HG02642 (cell line): Measurements from ENCODE around the gene CYP2A6.
"Not testable (repeated sequence)": the region's sequence is repeated elsewhere in the genome, so short reads cannot be mapped to it uniquely, and the experiment has no call there.

Source experiments
- ATAC-seq: cut with Tn5 transposase; IDR thresholded peaks from one replicate; pipeline ENCODE4 v1.9.1; 2021; ENCODE audit warnings: mild to moderate bottlenecking; ENCODE audit not compliant: unreplicated experiment, poor library complexity

Gene CYP2A6

DNA sequence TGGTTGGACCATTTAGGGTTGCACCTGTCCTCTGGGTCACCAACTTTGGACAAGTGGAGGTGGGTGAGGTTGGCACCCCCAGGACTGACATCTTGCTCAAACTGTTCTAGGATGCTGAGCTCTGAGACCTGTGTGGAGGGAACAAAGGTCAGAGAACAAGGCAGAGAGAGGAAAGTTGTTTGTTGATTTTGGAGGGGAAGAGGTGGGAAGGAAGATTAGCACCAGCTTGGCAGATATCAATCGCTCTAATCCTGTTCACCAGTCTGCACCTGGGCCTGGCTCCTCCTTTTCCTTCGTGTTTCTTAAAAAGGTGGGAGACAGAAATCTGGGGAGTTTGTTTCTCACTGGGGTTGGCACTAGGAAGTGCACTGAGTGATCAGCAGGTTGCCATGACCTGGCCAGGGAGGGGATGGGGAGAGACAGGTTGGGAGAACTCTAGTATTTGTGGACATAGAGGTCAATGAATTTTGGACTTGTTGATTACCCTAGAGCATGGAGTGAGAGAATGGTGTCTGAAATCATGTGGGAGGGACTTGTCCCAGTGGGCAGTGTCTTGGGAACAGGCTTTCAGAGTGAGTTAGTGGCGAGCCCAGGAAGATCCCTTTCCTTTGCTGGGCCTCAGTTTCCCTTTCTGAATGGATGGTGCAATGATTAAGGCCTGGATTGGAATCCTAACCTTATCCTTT lies 2.4 kb upstream of the CYP2A6 start:
- not testable (repeated sequence) for ATAC-seq

DNA sequence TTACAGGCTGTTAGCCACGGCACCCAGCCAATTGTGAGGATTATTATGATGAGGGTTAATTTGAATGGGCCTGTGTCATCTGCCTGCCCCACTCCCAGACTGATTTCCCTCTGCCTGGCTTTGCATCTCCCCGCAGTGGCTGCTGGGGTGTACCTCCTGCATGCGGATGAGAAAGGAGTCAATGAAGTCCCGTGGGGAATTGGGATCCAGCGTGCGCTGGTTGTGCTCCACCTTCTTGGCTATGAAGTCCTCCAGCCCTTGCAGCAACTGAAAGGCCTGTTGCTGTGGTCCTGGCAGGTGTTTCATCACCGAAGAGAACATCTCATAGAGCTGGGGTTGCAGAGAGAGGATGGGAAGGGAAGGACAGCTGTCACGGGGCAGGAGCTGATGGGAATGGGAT lies 3.5 kb downstream of the CYP2A6 start:
- not testable (repeated sequence) for ATAC-seq

DNA sequence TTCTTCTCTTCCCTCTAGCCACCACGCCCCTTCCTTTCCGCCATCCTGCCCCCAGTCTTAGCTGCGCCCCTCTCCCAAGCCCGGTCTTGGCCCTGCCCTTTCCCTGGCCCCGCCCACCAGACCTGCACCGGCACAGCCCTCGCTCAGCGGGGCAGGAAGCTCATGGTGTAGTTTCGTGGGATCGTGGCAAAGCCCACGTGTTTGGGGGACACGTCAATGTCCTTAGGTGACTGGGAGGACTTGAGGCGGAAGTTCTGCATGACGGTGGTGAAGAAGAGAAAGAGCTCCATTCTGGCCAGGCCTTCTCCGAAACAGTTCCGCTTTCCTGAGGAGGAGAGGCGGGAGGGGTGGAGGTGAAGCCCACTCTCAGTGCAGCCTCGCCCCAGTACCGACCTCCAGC lies 6.6 kb downstream of the CYP2A6 start:
- ATAC-seq = not testable (repeated sequence)

DNA sequence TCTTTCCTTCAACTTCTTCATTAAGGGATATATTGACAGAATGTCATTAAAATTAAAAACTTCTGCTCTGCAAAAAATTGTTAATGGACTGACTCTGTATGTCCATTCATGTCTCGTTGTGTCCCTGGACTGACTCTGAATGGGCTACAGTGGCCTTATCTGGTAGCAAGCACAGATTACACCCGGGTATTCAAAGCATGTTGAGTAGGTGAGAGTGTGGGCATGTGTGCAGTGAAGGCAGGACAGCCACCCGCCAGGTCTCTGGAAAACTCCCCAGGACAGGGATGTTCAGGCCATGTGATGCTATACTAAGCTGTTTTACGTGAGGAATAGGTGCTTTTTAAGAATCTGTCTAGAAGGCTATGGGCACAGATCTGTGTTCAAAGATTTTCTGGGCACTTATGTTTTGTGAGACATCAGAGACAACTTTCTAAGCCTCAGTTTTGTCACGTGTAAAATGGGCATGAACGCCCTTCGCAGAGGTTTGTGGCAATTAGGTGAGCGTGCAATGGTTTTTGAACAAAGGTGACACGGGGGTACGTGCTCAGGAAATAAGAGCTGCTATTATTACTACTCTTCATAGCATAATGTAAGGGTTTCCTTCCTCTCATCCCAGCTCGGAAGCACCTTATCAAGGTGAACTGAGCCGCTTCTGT lies 7.1 kb downstream of the CYP2A6 start:
- ATAC-seq = not testable (repeated sequence)

DNA sequence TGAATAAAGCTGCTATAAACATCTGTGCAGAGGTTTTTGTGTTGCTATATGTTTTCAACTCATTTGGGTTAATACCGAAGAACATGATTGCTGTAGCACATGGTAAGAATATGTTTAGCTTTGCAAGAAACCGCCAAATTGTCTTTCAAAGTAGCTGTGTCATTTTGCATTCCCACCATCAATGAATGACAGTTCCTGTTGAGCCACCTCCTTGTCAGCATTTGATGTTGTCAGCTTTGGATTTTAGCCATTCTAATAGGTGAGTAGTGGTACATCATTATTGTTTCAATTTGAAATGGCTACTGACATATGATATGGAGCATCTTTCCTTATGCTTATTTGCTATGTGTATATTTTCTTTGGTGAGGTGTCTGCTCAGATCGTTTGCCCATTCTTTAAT lies 8.2 kb downstream of the CYP2A6 start:
- ATAC-seq = not testable (repeated sequence)

DNA sequence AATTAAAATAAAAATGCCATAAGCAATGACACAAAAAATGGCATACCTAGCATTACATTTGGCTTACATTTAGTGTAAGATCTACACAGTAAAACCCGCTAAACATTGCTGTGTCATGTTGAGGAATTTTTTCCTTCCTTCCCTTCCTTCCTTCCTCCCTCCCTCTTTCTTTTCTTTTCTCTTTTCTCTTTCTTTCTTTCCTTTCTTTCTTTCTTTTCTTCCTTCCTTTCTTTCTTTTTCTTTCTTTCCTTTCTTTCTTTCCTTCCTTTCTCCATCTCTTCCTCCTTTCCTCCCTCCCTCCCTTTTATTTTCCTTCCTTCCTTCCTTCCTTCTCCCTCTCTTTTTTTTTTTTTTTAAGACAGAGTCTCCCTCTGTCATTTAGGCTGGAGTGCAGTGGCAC lies 11.8 kb downstream of the CYP2A6 start:
- not testable (repeated sequence) for ATAC-seq

DNA sequence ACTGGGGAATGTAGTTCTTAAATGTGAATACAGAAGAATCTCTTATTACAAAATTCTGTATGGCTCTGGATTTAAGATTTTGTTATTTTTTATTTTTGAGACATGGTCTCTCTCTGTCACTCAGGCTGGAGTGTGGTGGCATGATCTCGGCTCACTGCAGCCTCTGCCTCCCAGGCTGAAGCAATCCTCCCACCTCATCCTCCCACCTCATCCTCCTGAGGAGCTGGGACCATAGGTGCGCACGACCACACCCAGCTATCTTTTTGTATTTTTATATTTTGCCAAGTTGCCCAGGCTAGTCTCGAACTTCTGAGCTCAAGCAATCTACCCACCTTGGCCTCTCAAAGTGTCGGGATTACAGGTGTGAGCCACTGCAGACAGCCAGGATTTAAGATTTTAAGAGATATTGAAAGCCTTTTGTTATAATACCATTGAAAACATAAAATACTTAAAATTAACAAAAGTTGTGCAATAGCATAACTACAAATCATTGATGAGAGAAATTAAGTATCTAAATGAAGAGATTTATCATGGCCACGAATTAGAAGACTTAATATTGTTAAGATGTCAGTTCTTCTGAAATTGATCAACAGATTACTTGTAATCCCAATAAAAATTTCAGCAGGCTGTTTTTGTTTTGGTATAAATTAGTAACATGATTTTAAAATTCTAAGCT lies 13.4 kb downstream of the CYP2A6 start:
- ATAC-seq = no peak

DNA sequence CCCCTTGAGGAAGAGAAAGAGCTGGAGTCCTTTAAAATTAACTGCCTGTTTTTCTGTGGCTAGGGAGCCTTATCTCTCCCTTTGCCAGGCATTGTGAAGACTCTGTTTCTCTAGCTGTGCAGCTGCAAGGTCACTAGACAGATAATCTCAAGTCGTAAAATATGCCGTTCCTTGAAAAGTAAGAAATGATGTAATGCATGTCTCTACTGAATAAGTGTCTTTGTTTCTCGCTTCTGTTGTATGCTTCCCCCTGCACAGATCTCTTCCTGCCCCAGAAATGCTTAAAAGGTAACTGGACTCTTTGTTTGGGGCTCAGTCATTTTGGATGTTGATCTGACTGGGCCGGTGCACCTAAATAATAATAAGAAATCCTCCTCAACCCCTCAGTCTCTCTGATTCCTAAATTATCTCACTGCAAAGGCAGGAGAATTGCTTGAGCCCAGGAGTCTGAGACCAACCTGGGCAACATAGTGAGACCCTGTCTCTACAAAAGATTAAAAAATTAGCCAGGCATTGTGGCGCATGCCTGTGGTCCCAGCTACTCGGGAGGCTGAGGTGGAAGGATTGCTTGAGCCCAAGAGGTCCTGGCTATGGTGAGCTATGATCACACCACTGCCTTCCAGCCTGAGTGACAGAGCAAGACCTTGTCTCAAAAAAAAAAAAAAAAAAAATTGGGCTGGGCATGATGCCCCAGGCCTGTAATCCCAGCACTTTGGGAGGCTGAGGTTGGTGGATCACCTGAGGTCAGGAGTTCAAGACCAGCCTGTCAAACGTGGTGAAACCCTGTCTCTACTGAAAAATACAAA lies 16.3 kb downstream of the CYP2A6 start:
- not testable (repeated sequence) for ATAC-seq

DNA sequence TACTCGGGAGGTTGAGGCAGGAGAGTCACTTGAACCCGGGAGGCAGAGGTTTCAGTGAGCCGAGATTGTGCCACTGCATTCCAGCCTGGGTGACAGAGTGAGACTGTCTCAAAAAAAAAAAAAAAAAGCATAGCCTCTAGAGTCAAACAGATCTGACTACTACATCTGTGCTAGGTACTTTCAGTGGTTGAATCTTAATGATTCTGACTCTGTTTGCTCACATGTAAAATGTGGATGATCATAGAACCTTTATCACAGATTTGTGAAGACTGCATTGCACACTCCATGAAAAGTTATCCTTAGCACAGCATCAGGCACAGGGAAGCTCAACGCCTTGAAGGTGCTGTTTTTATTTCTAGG lies 17.8 kb downstream of the CYP2A6 start:
- ATAC-seq = not testable (repeated sequence)

DNA sequence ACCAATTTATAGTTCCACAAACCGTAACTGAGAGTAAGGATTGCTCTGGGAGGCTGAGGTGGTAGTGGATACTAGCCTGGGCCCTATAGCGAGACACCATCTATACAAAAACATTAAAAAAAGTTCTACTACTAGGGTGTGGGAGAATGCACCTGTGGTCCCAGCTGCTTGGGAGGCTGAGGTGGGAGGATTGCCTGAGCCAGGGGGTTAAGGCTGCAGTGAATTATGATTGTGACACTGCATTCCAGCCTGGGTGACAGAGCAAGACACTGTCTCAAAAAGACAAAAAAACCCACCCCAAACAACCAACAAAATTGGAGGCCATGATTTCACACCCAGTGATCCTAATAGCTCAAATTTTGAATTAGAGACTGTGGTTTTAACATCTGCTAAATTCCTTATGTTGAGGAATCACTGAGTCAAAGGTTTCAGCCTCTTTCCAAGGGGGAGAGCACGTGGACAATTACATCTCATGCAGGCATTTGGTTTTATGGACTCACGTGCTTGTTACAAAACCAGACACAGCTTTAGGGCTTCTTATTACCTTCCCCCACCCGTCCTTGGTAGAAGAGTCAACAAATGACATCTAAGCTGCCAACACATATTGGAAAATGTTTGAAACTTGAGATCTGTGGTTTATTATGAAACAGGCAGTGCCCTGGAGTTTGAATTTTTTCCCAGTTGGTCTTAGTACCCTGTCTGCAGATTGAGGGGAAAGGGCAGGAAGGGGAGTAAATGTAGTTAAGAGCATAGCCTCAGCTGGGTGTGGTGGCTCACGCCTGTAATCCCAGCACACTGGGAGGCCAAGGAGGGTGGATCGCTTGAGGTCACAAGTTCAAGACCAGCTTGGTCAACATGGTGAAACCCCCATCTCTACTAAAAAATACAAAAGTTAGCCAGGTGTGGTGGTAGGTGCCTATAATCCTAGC lies 18.5 kb downstream of the CYP2A6 start:
- ATAC-seq = no peak

DNA sequence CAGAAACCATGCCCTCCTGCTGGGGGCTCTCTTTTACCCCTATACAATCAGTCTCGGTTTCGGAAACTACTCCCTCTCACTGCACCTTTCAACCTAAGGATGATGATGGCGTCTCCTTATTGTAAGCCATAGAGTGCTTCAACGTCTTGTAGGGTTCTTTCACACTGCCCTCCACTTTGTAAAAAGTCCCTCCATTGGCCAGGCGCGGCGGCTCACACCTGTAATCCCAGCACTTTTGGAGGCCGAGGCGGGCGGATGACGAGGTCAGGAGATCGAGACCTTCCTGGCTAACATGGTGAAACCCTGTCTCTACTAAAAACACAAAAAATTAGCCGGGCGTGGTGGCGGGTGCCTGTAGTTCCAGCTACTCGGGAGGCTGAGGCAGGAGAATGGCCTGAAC lies 19.5 kb downstream of the CYP2A6 start:
- not testable (repeated sequence) for ATAC-seq

DNA sequence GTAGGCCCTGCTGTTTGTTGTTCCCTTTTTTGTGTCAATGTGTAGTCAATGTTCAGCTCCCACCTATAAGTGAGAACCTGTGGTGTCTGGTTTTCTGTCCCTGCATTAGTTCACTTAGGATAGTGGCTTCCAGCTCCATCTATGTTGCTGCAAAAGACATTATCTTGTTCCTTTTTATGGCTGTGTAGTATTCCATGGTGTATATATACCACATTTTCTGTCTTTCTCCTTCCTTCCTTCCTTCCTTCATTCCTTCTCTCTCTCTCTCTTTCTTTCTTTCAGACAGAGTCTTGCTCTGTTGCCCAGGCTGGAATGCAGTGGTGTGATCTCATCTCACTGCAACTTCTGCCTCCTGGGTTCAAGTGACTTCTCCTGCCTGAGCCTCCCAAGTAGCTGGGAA lies 21.0 kb downstream of the CYP2A6 start:
- ATAC-seq = no peak

DNA sequence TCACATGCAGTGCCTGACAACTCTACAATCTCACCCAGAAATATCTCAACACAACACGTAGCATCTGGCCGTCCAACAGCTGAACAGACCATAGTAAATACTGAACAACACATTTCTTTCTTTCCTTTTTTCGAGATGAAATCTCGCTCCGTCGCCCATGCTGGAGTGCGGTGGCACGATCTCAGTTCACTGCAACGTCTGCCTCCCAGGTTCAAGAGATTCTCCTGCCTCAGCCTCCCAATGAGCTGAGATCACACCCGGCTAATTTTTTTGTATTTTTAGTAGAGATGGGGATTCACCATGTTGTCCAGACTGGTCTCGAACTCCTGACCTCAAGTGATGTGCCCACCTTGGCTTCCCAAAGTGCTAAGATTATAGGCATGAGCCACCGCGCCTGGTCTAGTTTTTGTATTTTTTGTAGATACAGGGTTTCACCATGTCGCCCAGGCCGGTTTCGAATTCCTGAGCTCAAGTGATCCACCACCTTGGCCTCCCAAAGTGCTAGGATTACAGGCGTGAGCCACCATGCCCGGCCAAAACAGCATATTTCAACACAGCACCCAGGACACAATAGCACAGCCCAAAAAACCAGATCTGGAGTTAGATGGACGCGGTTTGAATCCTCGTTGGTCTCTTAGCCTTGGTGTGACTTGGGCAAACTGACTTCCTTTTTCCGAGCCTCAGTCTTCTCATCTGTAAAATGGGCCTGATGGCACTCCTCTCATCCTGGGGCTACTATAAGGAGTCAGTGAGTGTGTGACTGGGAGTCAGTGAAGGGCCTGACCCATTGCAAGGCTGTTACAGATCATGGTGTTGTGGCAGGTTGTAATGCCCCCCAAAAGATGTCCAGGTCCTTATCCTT lies 22.6 kb downstream of the CYP2A6 start:
- no peak for ATAC-seq

DNA sequence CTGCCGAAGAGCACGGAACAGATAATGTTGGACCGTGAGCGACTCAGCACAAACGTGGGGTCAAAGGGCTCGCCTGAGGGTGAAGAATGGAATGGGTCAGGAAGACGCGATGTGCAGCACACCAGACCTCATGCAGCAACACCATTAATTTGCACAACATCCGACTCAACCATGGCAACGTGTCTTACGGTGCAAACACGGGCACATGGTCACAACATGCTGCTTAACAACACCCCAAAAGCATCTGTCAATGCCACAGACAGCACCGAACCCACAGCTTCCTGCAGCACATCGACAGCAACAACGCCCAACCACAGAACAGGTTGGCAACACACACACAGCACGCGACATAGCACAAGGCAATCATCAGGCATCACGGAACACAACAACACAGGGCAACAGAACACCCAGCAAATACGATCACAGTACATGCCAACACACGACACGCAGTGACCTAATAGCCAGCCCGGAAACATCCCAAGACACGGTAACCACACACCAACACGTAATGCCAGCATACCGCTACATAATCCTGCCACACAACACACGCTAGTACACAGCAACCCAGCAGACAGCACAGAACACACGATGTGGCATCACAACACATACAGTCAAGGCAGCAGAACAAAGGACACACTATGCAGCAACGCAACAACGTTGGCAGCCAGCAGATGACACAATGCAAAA lies 23.4 kb downstream of the CYP2A6 start:
- not testable (repeated sequence) for ATAC-seq

DNA sequence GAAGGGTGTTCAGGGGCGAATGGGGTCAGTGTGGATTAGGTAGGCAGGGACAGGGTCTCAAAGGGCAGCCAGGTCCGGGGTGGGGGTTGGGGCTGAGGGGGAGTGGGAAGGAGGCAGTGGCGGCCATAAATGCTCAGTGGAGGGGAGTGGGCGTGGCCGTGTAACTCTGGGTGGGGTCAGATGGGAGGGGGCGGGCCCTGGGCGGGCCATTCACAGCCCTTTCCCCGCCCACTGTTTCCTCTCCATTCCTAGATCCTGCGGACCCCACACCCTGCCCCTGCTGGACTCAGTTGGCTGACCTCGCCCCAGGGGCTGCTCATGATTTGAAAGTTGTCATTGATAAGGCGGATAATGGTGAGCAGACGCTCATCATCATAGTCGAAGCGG lies 23.9 kb downstream of the CYP2A6 start:
- ATAC-seq = not testable (repeated sequence)

DNA sequence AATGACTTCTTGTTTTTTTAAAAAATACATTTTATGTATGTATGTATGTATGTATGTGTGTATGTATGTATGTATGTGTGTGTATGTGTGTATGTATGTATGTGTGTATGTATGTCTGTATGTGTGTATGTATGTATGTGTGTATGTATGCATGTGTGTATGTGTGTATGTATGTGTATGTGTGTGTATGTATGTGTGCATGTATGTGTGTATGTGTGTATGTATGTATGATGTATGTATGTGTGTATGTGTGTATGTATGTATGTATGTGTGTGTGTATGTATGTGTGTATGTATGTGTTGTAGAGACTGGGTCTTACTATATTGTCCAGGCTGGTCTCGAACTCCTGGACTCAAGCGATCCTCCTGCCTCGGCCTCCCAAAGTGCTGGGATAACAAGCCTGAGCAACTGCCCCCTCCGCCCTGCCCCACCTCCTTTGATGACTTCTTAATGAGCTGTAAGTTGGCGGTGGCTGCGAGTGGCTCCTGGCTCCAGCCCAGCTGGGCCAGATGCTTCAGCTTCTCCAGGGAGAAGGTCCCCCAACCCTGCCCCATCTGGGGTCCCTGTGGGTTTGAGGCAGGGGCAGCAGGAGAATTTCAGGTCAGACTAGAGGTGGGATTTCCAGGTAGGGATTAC lies 24.7 kb downstream of the CYP2A6 start:
- ATAC-seq = not testable (repeated sequence)

DNA sequence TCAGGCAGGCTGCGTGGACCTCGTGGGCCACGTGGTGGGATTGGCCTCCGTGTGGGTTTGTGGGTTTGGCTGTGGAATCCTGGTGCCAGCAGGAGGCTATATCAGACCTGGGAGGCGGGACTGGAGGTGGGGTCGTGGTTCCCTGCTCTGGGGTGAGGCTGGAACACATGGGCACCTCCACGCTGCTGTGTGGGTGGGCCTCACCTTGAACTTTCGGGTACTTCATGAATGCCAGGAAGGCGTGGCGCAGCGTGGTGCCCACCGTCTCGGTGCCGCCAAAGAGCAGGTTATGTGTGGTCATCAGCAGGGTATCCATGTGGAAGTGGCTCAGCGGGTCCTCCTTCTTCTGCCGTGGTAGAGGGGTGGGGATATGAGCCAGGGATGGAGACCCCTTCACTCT lies 25.3 kb downstream of the CYP2A6 start:
- ATAC-seq = not testable (repeated sequence)
